ENCODE measurements around the gene ZBED5.

DNA sequence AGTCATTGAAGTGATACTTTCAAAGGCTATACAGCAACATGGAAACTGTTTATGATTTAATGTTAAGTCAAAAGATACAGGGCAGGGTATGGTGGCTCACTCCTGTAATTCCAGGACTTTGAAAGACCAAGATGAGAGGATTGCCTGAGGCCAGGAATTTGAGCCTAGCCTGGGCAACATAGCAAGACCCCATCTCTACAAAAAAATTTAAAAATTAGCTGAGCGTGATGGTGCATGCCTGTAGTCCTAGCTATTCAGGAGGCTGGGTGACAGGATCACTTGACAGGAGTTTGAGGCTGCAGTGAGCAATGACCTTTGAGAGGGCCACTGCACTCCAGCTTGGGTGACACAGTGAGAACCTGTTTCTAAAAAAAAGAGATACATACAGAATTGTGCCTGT lies 39.3 kb upstream of the ZBED5 start:
- TF ChIP-seq, protein P1, sequence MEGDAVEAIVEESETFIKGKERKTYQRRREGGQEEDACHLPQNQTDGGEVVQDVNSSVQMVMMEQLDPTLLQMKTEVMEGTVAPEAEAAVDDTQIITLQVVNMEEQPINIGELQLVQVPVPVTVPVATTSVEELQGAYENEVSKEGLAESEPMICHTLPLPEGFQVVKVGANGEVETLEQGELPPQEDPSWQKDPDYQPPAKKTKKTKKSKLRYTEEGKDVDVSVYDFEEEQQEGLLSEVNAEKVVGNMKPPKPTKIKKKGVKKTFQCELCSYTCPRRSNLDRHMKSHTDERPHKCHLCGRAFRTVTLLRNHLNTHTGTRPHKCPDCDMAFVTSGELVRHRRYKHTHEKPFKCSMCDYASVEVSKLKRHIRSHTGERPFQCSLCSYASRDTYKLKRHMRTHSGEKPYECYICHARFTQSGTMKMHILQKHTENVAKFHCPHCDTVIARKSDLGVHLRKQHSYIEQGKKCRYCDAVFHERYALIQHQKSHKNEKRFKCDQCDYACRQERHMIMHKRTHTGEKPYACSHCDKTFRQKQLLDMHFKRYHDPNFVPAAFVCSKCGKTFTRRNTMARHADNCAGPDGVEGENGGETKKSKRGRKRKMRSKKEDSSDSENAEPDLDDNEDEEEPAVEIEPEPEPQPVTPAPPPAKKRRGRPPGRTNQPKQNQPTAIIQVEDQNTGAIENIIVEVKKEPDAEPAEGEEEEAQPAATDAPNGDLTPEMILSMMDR (IDR thresholded peaks at IDR 0.05): no peak
- TF ChIP-seq POLR2A (IDR thresholded peaks at IDR 0.05): no peak
